Breast epithelium (tissue), 3 donors: ENCODE measurements around the gene RITA1.

ENCODE experiments used
- CTCF ChIP-seq, 3 donors: fragments of 450-650 bp; IDR thresholded peaks; one replicate each; pipeline ENCODE4 v1.5.1; 2016 to 2017; ENCODE audit warnings: antibody characterized with exemption in 3 of 3, mild to moderate bottlenecking in 3 of 3, moderate library complexity in 3 of 3
- POLR2A ChIP-seq: fragments of 450-650 bp; IDR thresholded peaks from one replicate; pipeline ENCODE4 v1.6.1; 2016; ENCODE audit warnings: antibody characterized with exemption, mild to moderate bottlenecking, moderate library complexity
- POLR2AphosphoS5 ChIP-seq, 3 donors: sonication (generic); formaldehyde crosslinking; IDR thresholded peaks; one replicate each; pipeline ENCODE4 v1.6.1; 2017; ENCODE audit warnings: antibody characterized with exemption in 3 of 3

GRCh38 chr12:113240395-113240794 is 54.9 kb downstream of the RITA1 start:
- no peak for TF ChIP-seq POLR2A
- TF ChIP-seq CTCF (IDR thresholded peaks at IDR 0.05), result no peak
- no peak for TF ChIP-seq POLR2AphosphoS5 (IDR thresholded peaks at IDR 0.05)
